SK-N-SH (cell line): Measurements from ENCODE around the gene SLC9A6. TPM values are rescaled to one million over a fixed set of nuclear protein-coding genes. Genes with fewer than 3 reads are reported as not detected.

ENCODE experiments used
- CTCF ChIA-PET: fragments of 300-600, 350-600 bp; formaldehyde crosslinking; extraction: SDS; loops from one replicate; lab custom pipeline; 2021; lab: Yijun Ruan, JAX
- POLR2A ChIA-PET: fragments of 350-600 bp; sonication (Branson Sonifier 250); formaldehyde crosslinking; extraction: SDS; loops from one replicate; lab custom pipeline; 2020; ENCODE audit warnings: antibody characterized with exemption, inconsistent platforms; lab: Yijun Ruan, JAX
- DNase-seq: peaks from one replicate; pipeline ENCODE4 v3.0.0; 2012
- H2AFZ ChIP-seq: fragments of 200-600 bp; sonication (generic); 2 replicates; pipeline ENCODE4 v1.8.1; 2016; ENCODE audit warnings: antibody characterized with exemption, mild to moderate bottlenecking, low read depth
- H3F3A ChIP-seq: fragments of 200-600 bp; sonication (generic); replicated peaks from 2 replicates; pipeline ENCODE3; 2016; ENCODE audit warnings: antibody characterized with exemption, mild to moderate bottlenecking; ENCODE audit not compliant: insufficient read depth
- H3K27ac ChIP-seq, 2 experiments: fragments of 200-500 bp in 1 of 2; fragments of 200-600 bp in 1 of 2; sonication (Bioruptor generic) in 1 of 2; sonication (generic), shearing (Covaris generic) in 1 of 2; 2 replicates each; pipeline versions ENCODE4 v1.5.1 to v1.6.1; 2014 to 2016; ENCODE audit warnings: low read depth in 2 of 2, inconsistent platforms in 1 of 2, low read length in 1 of 2, mild to moderate bottlenecking in 1 of 2, mixed read lengths in 1 of 2
- H3K27me3 ChIP-seq: fragments of 200-600 bp; sonication (generic), shearing (Covaris generic); 2 replicates; pipeline ENCODE4 v1.6.1; 2016; ENCODE audit warnings: mixed run types; ENCODE audit not compliant: insufficient read depth
- H3K36me3 ChIP-seq, 2 experiments: fragments of 200-500 bp in 1 of 2; fragments of 200-600 bp in 1 of 2; sonication (Bioruptor generic) in 1 of 2; sonication (generic) in 1 of 2; replicated peaks in 1 of 2; 2 replicates each; pipeline versions ENCODE3 to v1.5.1; 2014 to 2016; ENCODE audit warnings: low read length in 1 of 2, mild to moderate bottlenecking in 1 of 2; ENCODE audit not compliant: insufficient read depth in 2 of 2, control insufficient read depth in 1 of 2
- H3K4me1 ChIP-seq, 2 experiments: fragments of 200-500 bp in 1 of 2; fragments of 200-600 bp in 1 of 2; sonication (Bioruptor generic) in 1 of 2; sonication (generic), shearing (Covaris generic) in 1 of 2; 2 replicates each; pipeline versions ENCODE4 v1.5.1 to v1.6.1; 2014 to 2016; ENCODE audit warnings: low read depth in 1 of 2, low read length in 1 of 2, mixed run types in 1 of 2; ENCODE audit not compliant: insufficient read depth in 2 of 2, control insufficient read depth in 1 of 2
- H3K4me2 ChIP-seq: fragments of 200-600 bp; sonication (generic), shearing (Covaris generic); 2 replicates; pipeline ENCODE4 v1.6.1; 2017; ENCODE audit warnings: mixed run types
- H3K4me3 ChIP-seq, 2 experiments: fragments of 200-500 bp in 1 of 2; fragments of 200-600 bp in 1 of 2; sonication (Bioruptor generic) in 1 of 2; sonication (generic), shearing (Covaris generic) in 1 of 2; 2 replicates each; pipeline versions ENCODE4 v1.5.1 to v1.8.1; 2014 to 2016; ENCODE audit warnings: low read depth in 2 of 2, inconsistent platforms in 1 of 2, low read length in 1 of 2, mild to moderate bottlenecking in 1 of 2, mixed read lengths in 1 of 2, moderate library complexity in 1 of 2
- H3K79me2 ChIP-seq: fragments of 200-600 bp; sonication (generic); 2 replicates; pipeline ENCODE4 v1.8.1; 2017; ENCODE audit warnings: mild to moderate bottlenecking; ENCODE audit not compliant: insufficient read depth
- H3K9ac ChIP-seq: fragments of 200-600 bp; sonication (generic); 2 replicates; pipeline ENCODE4 v1.6.1; 2017; ENCODE audit warnings: mixed run types
- H3K9me2 ChIP-seq: fragments of 200-600 bp; sonication (generic); 2 replicates; pipeline ENCODE4 v1.6.1; 2017; ENCODE audit warnings: mixed run types
- H3K9me3 ChIP-seq: fragments of 200-600 bp; sonication (generic); 2 replicates; pipeline ENCODE4 v1.6.1; 2017; ENCODE audit warnings: mixed run types, mild to moderate bottlenecking, moderate library complexity
- H4K20me1 ChIP-seq: fragments of 200-600 bp; sonication (generic); 2 replicates; pipeline ENCODE4 v1.6.1; 2017; ENCODE audit warnings: mild to moderate bottlenecking, mixed run types; ENCODE audit not compliant: insufficient read depth
- CHD2 ChIP-seq: fragments of 150-350 bp; IDR thresholded peaks from 2 replicates; pipeline ENCODE4 v1.6.1; 2018; ENCODE audit warnings: low read length; ENCODE audit not compliant: partially characterized antibody
- ELF1 ChIP-seq: IDR thresholded peaks from 2 replicates; pipeline ENCODE4 v1.4.0; 2012
- EP300 ChIP-seq, 2 experiments: IDR thresholded peaks; 2 replicates each; pipeline versions ENCODE4 v1.4.0 to v1.6.1; 2012; ENCODE audit warnings: borderline replicate concordance in 1 of 2, low read depth in 1 of 2, low read length in 1 of 2
- FOXJ3 ChIP-seq: sonication (generic); formaldehyde crosslinking; IDR thresholded peaks from 2 replicates; pipeline ENCODE4 v1.5.1; 2020; ENCODE audit warnings: mild to moderate bottlenecking, missing genetic modification reagents
- FOXM1 ChIP-seq: IDR thresholded peaks from 2 replicates; pipeline ENCODE4 v1.4.0; 2012; ENCODE audit warnings: low read depth, mild to moderate bottlenecking
- GATA2 ChIP-seq: sonication (generic); formaldehyde crosslinking; IDR thresholded peaks from 2 replicates; pipeline ENCODE4 v1.5.0; 2020; ENCODE audit warnings: mild to moderate bottlenecking, missing genetic modification reagents
- NFIC ChIP-seq: IDR thresholded peaks from 2 replicates; pipeline ENCODE4 v1.4.0; 2012; ENCODE audit warnings: borderline replicate concordance
- RAD21 ChIP-seq: IDR thresholded peaks from 2 replicates; pipeline ENCODE4 v1.6.1; 2012; ENCODE audit warnings: mild to moderate bottlenecking, low read length
- RFX5 ChIP-seq: IDR thresholded peaks from 2 replicates; pipeline ENCODE4 v1.6.1; 2012; ENCODE audit warnings: mild to moderate bottlenecking, improper control_type of control experiment, low read length
- RXRA ChIP-seq: IDR thresholded peaks from 2 replicates; pipeline ENCODE4 v1.4.0; 2012; ENCODE audit warnings: low read depth, mild to moderate bottlenecking, borderline replicate concordance
- SIN3A ChIP-seq: IDR thresholded peaks from 2 replicates; pipeline ENCODE4 v1.6.1; 2012; ENCODE audit warnings: low read depth, mild to moderate bottlenecking, low read length, moderate library complexity, borderline replicate concordance
- SMC3 ChIP-seq: IDR thresholded peaks from 2 replicates; pipeline ENCODE4 v1.6.1; 2012; ENCODE audit warnings: low read depth, low read length, improper control_type of control experiment
- TAF1 ChIP-seq: IDR thresholded peaks from 2 replicates; pipeline ENCODE4 v1.6.1; 2012; ENCODE audit warnings: low read depth, mild to moderate bottlenecking, low read length, moderate library complexity, borderline replicate concordance
- YY1 ChIP-seq: IDR thresholded peaks from 2 replicates; pipeline ENCODE4 v1.4.0; 2012; ENCODE audit warnings: low read depth, mild to moderate bottlenecking
- WGBS: methylation state at CpG from one replicate; pipeline ENCODE4 v1.1.6; 2017; ENCODE audit warnings: low lambda C conversion rate; 5-methylcytosine and 5-hydroxymethylcytosine counted together
- polyA plus RNA-seq, 3 experiments: library from polyadenylated mRNA; depleted of rRNA; stranded (reverse); fragments of >200 nt; gene quantifications; 2 replicates each; pipeline ENCODE4 v1.2.3, GENCODE V29; 2012
- TF ChIP-seq, protein P1 (sequence below): IDR thresholded peaks from 2 replicates; pipeline ENCODE4 v1.4.0; 2012; ENCODE audit warnings: low read depth, borderline replicate concordance
- TF ChIP-seq, protein P2 (sequence below): IDR thresholded peaks from 2 replicates; pipeline ENCODE4 v1.4.0; 2012; ENCODE audit warnings: low read depth, borderline replicate concordance
- TF ChIP-seq, protein P3 (sequence below): IDR thresholded peaks from 2 replicates; pipeline ENCODE4; 2012
- TF ChIP-seq, protein P4 (sequence below): fragments of 150-350 bp; IDR thresholded peaks from 2 replicates; pipeline ENCODE4 v1.6.1; 2016; ENCODE audit warnings: mild to moderate bottlenecking, low read depth, low read length
- TF ChIP-seq, protein P5 (sequence below): IDR thresholded peaks from 2 replicates; pipeline ENCODE4 v1.4.0; 2012; ENCODE audit warnings: low read depth

Gene SLC9A6
- polyA plus RNA-seq, 1 of the 3 experiments (the other 2 are of a cell fraction), result 5.0 TPM

DNA sequence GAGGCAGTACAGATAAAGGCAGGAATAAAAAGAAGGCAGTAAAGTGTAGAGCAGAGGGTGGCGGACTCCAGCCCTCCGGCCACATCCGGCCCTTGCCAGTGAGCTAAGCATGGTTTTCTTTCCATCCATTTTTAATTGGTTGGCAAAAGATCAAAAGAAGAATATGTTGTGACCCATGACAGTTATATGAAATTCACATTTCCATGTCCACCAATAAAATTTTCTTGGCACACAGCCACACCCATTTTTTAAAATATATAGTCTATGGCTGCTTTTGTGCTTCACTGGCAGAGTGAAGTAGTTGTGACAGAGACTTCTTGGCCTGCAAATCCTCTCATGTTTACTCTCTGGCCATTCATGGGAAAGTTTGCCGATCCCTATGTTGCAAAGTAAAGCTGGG, 29.8 kb downstream of the SLC9A6 start:
- no peaks in the 10 kb centered on the region for H4K20me1 ChIP-seq
- no peaks in the 10 kb centered on the region; the same call in 1 of the 2 replicates for H3K27me3 ChIP-seq
- H2AFZ ChIP-seq, result no peak overlapping the region
- no peak overlapping the region for H3K4me2 ChIP-seq
- no peak overlapping the region for H3K9ac ChIP-seq
- no peak overlapping the region for H3K27ac ChIP-seq
- no peaks in the 10 kb centered on the region for H3F3A ChIP-seq
- peaks cover 0 to 8% of the 10 kb centered on the region in 2 experiments for H3K36me3 ChIP-seq
- DNase-seq, result no peak
- H3K4me3 ChIP-seq, result no peak overlapping the region
- POLR2A ChIA-PET, result no interaction called here
- H3K9me2 ChIP-seq, result no peaks in the 10 kb centered on the region
- H3K9me3 ChIP-seq, result no peaks in the 10 kb centered on the region
- no peaks in the 10 kb centered on the region for H3K79me2 ChIP-seq
- TF ChIP-seq RXRA, result no peak
- TF ChIP-seq RAD21, result no peak
- no peak for TF ChIP-seq EP300 (IDR thresholded peaks at IDR 0.05; ENCODE audit: borderline replicate concordance in 1 of 2, low read depth in 1 of 2, low read length in 1 of 2)
- no peak for TF ChIP-seq NFIC
- TF ChIP-seq, protein P1, sequence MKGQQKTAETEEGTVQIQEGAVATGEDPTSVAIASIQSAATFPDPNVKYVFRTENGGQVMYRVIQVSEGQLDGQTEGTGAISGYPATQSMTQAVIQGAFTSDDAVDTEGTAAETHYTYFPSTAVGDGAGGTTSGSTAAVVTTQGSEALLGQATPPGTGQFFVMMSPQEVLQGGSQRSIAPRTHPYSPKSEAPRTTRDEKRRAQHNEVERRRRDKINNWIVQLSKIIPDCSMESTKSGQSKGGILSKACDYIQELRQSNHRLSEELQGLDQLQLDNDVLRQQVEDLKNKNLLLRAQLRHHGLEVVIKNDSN, result no peak
- no peak for TF ChIP-seq GATA2 (CRISPR knock-in tag)
- TF ChIP-seq SIN3A, result no peak
- TF ChIP-seq, protein P2, sequence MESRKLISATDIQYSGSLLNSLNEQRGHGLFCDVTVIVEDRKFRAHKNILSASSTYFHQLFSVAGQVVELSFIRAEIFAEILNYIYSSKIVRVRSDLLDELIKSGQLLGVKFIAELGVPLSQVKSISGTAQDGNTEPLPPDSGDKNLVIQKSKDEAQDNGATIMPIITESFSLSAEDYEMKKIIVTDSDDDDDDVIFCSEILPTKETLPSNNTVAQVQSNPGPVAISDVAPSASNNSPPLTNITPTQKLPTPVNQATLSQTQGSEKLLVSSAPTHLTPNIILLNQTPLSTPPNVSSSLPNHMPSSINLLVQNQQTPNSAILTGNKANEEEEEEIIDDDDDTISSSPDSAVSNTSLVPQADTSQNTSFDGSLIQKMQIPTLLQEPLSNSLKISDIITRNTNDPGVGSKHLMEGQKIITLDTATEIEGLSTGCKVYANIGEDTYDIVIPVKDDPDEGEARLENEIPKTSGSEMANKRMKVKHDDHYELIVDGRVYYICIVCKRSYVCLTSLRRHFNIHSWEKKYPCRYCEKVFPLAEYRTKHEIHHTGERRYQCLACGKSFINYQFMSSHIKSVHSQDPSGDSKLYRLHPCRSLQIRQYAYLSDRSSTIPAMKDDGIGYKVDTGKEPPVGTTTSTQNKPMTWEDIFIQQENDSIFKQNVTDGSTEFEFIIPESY, result no peak
- TF ChIP-seq CHD2, result no peak
- TF ChIP-seq, protein P3, sequence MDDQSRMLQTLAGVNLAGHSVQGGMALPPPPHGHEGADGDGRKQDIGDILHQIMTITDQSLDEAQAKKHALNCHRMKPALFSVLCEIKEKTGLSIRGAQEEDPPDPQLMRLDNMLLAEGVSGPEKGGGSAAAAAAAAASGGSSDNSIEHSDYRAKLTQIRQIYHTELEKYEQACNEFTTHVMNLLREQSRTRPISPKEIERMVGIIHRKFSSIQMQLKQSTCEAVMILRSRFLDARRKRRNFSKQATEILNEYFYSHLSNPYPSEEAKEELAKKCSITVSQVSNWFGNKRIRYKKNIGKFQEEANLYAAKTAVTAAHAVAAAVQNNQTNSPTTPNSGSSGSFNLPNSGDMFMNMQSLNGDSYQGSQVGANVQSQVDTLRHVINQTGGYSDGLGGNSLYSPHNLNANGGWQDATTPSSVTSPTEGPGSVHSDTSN, result no peak
- TF ChIP-seq, protein P4, sequence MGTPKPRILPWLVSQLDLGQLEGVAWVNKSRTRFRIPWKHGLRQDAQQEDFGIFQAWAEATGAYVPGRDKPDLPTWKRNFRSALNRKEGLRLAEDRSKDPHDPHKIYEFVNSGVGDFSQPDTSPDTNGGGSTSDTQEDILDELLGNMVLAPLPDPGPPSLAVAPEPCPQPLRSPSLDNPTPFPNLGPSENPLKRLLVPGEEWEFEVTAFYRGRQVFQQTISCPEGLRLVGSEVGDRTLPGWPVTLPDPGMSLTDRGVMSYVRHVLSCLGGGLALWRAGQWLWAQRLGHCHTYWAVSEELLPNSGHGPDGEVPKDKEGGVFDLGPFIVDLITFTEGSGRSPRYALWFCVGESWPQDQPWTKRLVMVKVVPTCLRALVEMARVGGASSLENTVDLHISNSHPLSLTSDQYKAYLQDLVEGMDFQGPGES, result no peak
- no peak for TF ChIP-seq TAF1
- TF ChIP-seq FOXM1, result no peak
- TF ChIP-seq FOXJ3 (CRISPR knock-in tag), result no peak
- TF ChIP-seq ELF1, result no peak
- no peak for TF ChIP-seq RFX5
- TF ChIP-seq, protein P5, sequence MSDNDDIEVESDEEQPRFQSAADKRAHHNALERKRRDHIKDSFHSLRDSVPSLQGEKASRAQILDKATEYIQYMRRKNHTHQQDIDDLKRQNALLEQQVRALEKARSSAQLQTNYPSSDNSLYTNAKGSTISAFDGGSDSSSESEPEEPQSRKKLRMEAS, result no peak
- no peak for TF ChIP-seq SMC3
- TF ChIP-seq YY1, result no peak
- no peaks in the 10 kb centered on the region for H3K4me1 ChIP-seq
- CTCF ChIA-PET, result interaction anchor here (1.3 kb wide), 2 partner anchors 13 to 30 kb away, joined by 3 to 9 read pairs; partner anchors contain the start of gene SLC9A6
- 32% methylated on average over 4 of the region's 4 CpGs for WGBS
